Cerebellar nuclear complex (tissue), 1 donor: ENCODE data around the gene SLC17A9.

Experiments
- DNase-seq, 2 experiments: peaks; one replicate each; lab custom pipeline; 2025; lab: John Stamatoyannopoulos, UW

SLC17A9 gene

DNA sequence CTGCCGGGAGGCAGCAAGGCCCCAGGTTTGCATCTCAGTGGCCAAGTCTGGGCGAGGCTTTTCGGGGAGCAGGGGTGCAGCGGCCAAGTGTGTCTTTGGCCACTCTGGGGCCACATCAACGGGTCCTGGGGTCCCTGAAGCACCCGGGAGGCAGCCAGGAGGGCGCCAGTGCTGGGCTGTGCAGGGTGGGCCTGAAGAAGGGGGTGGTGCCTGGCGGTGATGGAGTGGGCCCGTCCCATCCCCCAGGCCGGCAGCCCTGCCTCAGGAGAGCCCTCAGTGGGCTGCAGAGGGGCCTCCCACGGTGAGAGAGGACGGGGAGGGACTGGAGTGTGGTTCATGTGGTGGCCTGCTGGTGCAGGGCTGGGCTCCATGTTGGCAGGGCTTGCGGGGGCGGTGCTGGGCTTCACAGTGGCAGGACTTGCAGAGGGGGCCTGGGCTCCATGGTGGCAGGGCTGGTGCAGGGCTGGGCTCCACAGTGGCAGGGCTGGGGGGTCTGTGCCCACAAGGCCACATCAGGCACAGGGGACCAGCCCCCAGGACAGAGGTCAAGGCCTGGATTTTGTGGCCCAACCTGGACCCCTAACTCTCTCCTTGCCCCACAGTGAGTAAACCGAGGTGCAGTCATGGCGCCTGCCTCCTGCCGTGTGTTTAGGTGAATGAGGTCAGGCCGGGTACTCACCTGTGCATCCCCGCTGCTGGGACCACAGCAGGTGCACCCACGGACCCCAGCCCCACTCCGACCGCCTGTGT, 64.7 kb downstream of the SLC17A9 start:
- no peak for DNase-seq

DNA sequence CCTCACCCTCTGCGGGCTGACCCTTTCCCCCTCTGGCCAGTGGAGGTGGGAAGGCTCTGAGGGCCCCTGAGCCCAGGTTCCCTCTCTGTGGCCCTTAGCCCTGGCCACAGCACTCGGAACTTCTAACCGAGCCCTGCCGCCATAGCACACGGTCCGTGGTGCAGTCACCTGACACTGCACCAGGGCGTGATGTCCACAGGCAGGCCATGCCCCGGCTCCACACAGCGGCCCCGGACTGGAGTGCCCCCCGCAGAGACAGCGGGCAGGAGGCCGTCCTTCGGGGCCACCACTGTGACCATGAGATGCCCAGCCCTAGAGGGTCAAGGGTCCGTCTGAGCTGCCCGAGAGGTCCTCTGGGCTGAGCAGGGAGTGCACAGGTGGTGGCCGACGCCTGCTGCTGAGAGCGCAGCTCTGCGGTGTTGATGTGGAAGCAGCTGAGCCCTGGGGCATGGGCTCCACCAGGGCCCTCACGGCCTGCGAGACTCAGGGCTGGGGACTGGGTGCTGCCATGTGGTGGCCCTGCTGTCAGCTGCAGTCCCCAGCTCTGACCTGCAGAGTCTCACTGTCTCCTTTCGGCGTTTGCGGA, 65.4 kb downstream of the SLC17A9 start:
- DNase-seq: no peak
